Measurements from ENCODE around the gene CDA. TPM values are rescaled to one million over a fixed set of nuclear protein-coding genes. Genes with fewer than 3 reads are reported as not detected.

The CDA gene
- total RNA-seq, 2 donors from 2014 or later = 0.59 TPM; not detected in 1

DNA sequence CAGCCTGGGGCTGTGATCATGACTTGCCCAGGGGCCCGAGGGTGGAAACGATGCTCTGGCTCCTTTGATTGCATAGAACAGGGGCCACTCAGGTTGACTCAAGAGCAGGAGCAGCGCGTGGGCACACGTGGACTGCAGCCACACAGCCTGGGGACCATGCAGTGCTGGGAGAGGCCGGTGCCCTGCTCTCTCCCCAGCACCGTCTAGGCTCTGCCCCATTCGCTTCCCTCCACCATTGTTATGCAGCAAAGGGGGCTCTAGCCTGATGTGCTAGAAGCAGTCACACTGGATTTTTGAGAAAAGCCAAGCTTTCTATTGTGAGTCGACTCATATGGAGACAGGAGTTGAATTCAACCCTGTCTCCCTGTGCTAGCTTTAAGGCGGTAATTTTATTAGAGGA is 53.1 kb downstream of the CDA start:
- intact Hi-C loops (cut with DNase I) = no loop called here
- no peak overlapping the region for H3K27ac ChIP-seq
- DNase-seq (ENCODE audit: low spot score) = no peak
- no peak for TF ChIP-seq POLR2AphosphoS5 (IDR thresholded peaks at IDR 0.05)
- no peak for TF ChIP-seq POLR2A (IDR thresholded peaks at IDR 0.05)
- TF ChIP-seq, protein P1, sequence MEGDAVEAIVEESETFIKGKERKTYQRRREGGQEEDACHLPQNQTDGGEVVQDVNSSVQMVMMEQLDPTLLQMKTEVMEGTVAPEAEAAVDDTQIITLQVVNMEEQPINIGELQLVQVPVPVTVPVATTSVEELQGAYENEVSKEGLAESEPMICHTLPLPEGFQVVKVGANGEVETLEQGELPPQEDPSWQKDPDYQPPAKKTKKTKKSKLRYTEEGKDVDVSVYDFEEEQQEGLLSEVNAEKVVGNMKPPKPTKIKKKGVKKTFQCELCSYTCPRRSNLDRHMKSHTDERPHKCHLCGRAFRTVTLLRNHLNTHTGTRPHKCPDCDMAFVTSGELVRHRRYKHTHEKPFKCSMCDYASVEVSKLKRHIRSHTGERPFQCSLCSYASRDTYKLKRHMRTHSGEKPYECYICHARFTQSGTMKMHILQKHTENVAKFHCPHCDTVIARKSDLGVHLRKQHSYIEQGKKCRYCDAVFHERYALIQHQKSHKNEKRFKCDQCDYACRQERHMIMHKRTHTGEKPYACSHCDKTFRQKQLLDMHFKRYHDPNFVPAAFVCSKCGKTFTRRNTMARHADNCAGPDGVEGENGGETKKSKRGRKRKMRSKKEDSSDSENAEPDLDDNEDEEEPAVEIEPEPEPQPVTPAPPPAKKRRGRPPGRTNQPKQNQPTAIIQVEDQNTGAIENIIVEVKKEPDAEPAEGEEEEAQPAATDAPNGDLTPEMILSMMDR (IDR thresholded peaks at IDR 0.05) = no peak
- no peak overlapping the region for H3K4me3 ChIP-seq
- H3K4me1 ChIP-seq (replicated peaks) = no peaks in the 10 kb centered on the region
- H3K27me3 ChIP-seq (replicated peaks; ENCODE audit: insufficient read depth) = no peaks in the 10 kb centered on the region
- no peaks in the 10 kb centered on the region for H3K9me3 ChIP-seq
- WGBS = 72% methylated on average over 10 of the region's 10 CpGs
- peaks cover 3 to 13% of the 10 kb centered on the region in 2 donors for H3K36me3 ChIP-seq

DNA sequence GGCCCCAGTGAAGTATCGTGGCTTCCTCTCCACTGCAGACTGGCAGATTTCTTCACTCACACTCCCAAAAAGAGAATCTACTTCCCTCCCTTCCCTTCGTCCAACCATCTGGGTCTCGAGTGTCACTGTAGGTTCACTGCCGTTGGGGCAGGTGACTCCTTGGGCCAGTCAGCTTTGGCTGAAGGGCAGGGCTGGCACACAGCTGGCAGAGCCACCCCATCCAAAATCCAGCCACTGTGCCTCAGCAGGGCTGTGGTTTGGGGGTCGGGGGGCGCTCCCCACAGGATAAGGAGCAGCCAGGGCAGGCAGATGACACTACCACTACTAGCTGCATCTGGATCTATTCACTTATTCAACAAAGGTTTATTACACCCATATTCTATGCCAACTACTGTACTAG is 54.2 kb downstream of the CDA start:
- no peak for DNase-seq (ENCODE audit: low spot score)
- intact Hi-C loops (cut with DNase I) = no loop called here
- no peak overlapping the region for H3K27ac ChIP-seq
- H3K36me3 ChIP-seq = peaks cover 4 to 16% of the 10 kb centered on the region in 2 donors
- no peak overlapping the region for H3K4me3 ChIP-seq
- no peaks in the 10 kb centered on the region for H3K4me1 ChIP-seq (replicated peaks)
- 73% methylated on average over 6 of the region's 6 CpGs for WGBS
- no peaks in the 10 kb centered on the region for H3K27me3 ChIP-seq (replicated peaks; ENCODE audit: insufficient read depth)
- TF ChIP-seq POLR2A (IDR thresholded peaks at IDR 0.05) = no peak
- no peak for TF ChIP-seq POLR2AphosphoS5 (IDR thresholded peaks at IDR 0.05)
- TF ChIP-seq, protein P1 (IDR thresholded peaks at IDR 0.05) = no peak
- no peaks in the 10 kb centered on the region for H3K9me3 ChIP-seq

DNA sequence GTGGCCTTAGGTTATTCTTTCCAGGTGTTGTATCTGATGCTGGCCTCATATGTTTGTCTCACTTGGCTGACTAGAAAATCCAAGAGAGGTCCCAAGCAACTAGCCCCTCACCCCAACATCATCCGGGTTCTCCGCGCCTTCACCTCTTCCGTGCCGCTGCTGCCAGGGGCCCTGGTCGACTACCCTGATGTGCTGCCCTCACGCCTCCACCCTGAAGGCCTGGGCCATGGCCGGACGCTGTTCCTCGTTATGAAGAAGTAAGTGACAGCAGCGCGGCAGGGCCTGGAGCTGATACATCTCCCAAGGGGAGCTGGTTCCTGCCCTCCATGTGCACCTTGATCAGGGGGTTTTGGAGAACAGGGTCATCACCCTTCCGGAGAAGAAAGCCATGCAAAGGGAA is 55.5 kb downstream of the CDA start:
- intact Hi-C loops (cut with DNase I) = no loop called here
- no peak for DNase-seq (ENCODE audit: low spot score)
- WGBS = 91% methylated on average over 13 of the region's 13 CpGs
- H3K27ac ChIP-seq = no peak overlapping the region
- H3K27me3 ChIP-seq (replicated peaks; ENCODE audit: insufficient read depth) = no peaks in the 10 kb centered on the region
- no peaks in the 10 kb centered on the region for H3K9me3 ChIP-seq
- no peaks in the 10 kb centered on the region for H3K4me1 ChIP-seq (replicated peaks)
- TF ChIP-seq POLR2AphosphoS5 (IDR thresholded peaks at IDR 0.05) = no peak
- no peak for TF ChIP-seq POLR2A (IDR thresholded peaks at IDR 0.05)
- TF ChIP-seq, protein P1 (IDR thresholded peaks at IDR 0.05) = no peak
- H3K36me3 ChIP-seq = peaks cover 9 to 28% of the 10 kb centered on the region in 2 donors
- H3K4me3 ChIP-seq = no peak overlapping the region

DNA sequence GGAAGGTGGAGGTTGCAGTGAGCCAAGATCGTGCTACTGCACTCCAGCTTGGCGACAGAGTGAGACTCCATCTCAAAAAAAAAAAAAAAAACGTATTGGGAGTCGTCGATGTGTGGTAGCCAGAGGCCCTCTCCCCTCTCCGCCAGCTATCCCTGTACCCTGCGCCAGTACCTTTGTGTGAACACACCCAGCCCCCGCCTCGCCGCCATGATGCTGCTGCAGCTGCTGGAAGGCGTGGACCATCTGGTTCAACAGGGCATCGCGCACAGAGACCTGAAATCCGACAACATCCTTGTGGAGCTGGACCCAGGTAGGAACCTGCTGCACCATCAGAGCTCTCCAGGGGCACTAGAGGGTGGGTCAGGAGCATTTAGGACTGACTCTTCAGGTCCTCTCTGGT is 56.5 kb downstream of the CDA start:
- no peak overlapping the region for H3K27ac ChIP-seq
- no peak for DNase-seq (ENCODE audit: low spot score)
- peaks cover 9 to 28% of the 10 kb centered on the region in 2 donors for H3K36me3 ChIP-seq
- H3K27me3 ChIP-seq (replicated peaks; ENCODE audit: insufficient read depth) = no peaks in the 10 kb centered on the region
- intact Hi-C loops (cut with DNase I) = no loop called here
- H3K9me3 ChIP-seq = no peaks in the 10 kb centered on the region
- no peak for TF ChIP-seq POLR2AphosphoS5 (IDR thresholded peaks at IDR 0.05)
- TF ChIP-seq, protein P1 (IDR thresholded peaks at IDR 0.05) = no peak
- no peak for TF ChIP-seq POLR2A (IDR thresholded peaks at IDR 0.05)
- no peaks in the 10 kb centered on the region for H3K4me1 ChIP-seq (replicated peaks)
- 87% methylated on average over 14 of the region's 14 CpGs for WGBS
- no peak overlapping the region for H3K4me3 ChIP-seq

DNA sequence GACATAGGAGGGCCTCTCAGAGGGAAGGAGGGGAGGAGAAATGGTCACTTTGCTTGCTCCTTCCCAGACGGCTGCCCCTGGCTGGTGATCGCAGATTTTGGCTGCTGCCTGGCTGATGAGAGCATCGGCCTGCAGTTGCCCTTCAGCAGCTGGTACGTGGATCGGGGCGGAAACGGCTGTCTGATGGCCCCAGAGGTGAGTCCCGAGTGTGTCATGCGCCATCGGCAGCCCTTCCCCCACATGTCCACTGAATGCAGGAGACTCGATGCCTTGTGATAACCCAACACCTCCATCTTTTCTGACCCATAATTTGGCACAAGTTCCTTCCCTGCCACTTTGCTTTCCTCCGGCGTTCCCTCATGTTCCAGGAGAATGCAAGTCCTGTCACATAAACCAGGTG is 59.5 kb downstream of the CDA start:
- intact Hi-C loops (cut with DNase I) = no loop called here
- no peak overlapping the region for H3K4me3 ChIP-seq
- peaks cover 12 to 40% of the 10 kb centered on the region in 2 donors for H3K36me3 ChIP-seq
- no peaks in the 10 kb centered on the region for H3K4me1 ChIP-seq (replicated peaks)
- TF ChIP-seq POLR2A (IDR thresholded peaks at IDR 0.05) = no peak
- TF ChIP-seq POLR2AphosphoS5 (IDR thresholded peaks at IDR 0.05) = no peak
- TF ChIP-seq, protein P1 (IDR thresholded peaks at IDR 0.05) = no peak
- H3K27ac ChIP-seq = no peak overlapping the region
- WGBS = 88% methylated on average over 13 of the region's 13 CpGs
- DNase-seq (ENCODE audit: low spot score) = no peak
- no peaks in the 10 kb centered on the region for H3K9me3 ChIP-seq
- H3K27me3 ChIP-seq (replicated peaks; ENCODE audit: insufficient read depth) = no peaks in the 10 kb centered on the region
